IPS-18a (cell line): ENCODE measurements around the gene EFCAB11.

Experiments
- H3K27ac ChIP-seq: one replicate; pipeline ENCODE4 v1.5.1; 2013; ENCODE audit warnings: low read length
- H3K27me3 ChIP-seq: one replicate; pipeline ENCODE4 v1.6.1; 2013; ENCODE audit warnings: mild to moderate bottlenecking, low read length; ENCODE audit not compliant: control insufficient read depth, insufficient read depth
- H3K36me3 ChIP-seq: one replicate; pipeline ENCODE4 v1.6.1; 2013; ENCODE audit warnings: low read depth, low read length; ENCODE audit not compliant: control insufficient read depth
- H3K4me1 ChIP-seq: one replicate; pipeline ENCODE4 v1.6.1; 2013; ENCODE audit warnings: low read depth, low read length; ENCODE audit not compliant: control insufficient read depth
- H3K4me3 ChIP-seq: one replicate; pipeline ENCODE4 v1.5.1; 2013; ENCODE audit warnings: low read length
- H3K9ac ChIP-seq: one replicate; pipeline ENCODE4 v1.6.1; 2013; ENCODE audit warnings: mild to moderate bottlenecking, low read length, moderate library complexity
- H3K9me3 ChIP-seq: one replicate; pipeline ENCODE4 v1.6.1; 2013; ENCODE audit warnings: low read depth, low read length; ENCODE audit not compliant: control insufficient read depth

EFCAB11 gene

DNA sequence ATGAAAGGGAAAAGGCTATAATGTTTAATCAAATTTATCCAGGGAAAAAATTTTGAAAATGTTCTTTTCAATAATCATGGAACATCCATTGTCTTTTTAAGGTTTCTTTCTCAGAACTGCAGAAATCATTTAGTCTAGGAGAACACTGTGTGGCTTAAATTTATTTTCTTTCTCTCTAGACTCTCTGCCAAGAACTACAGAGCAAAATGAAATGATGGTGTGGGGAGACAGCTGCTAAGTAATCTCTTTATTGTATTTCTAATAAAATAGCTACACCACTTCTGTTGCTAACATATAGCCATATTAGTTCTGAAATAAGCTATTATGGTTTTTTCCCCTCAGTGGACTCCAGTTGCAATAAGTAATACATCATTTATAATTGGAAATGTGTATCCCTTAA lies 120.9 kb downstream of the EFCAB11 start:
- no peaks in the 10 kb centered on the region for H3K27me3 ChIP-seq
- no peak overlapping the region for H3K4me3 ChIP-seq
- H3K9me3 ChIP-seq, result no peaks in the 10 kb centered on the region
- H3K9ac ChIP-seq, result no peak overlapping the region
- H3K27ac ChIP-seq, result no peak overlapping the region
- no peaks in the 10 kb centered on the region for H3K36me3 ChIP-seq
- H3K4me1 ChIP-seq, result peaks cover 8% of the 10 kb centered on the region

GRCh38 chr14:89833120-89833532 lies 121.4 kb downstream of the EFCAB11 start:
- Histone ChIP-seq H3K4me1 (peaks cover 8% of the 10 kb centered on the region), H3K9ac (no peak overlapping the region), H3K27me3 (no peaks in the 10 kb centered on the region), H3K9me3 (no peaks in the 10 kb centered on the region), H3K27ac (no peak overlapping the region), H3K4me3 (no peak overlapping the region), H3K36me3 (no peaks in the 10 kb centered on the region)

- H3K4me1 ChIP-seq, result no peaks in the 10 kb centered on the region
- no peak overlapping the region for H3K9ac ChIP-seq
- no peaks in the 10 kb centered on the region for H3K27me3 ChIP-seq
- H3K27ac ChIP-seq, result no peak overlapping the region
- H3K4me3 ChIP-seq, result no peak overlapping the region
- H3K36me3 ChIP-seq, result no peaks in the 10 kb centered on the region
- H3K9me3 ChIP-seq, result no peaks in the 10 kb centered on the region
Observed at GRCh38 chr14:89828471-89829165, 125.9 kb downstream of the EFCAB11 start.

DNA sequence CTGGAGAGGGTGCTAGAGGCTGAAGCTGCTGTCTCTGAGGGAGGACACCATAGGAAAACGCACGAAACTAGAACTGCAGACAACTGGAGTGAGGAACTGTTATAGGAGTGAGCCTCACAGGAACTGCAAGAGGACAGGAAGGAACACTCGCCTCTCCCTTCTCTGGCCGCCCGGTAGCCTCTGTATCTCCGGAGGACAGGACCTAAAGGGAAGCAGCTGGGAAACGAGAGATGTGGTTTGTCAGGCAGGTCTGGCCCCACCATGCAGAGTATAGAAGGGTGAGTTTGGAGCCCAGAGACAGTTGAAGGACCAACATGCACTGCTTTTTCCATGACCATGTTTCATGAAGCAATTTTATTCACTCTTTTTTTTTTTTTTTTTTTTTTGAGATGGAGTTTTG lies 127.3 kb downstream of the EFCAB11 start:
- Histone ChIP-seq H3K4me3 (no peak overlapping the region), H3K36me3 (no peaks in the 10 kb centered on the region), H3K9me3 (no peaks in the 10 kb centered on the region), H3K27me3 (no peaks in the 10 kb centered on the region), H3K9ac (no peak overlapping the region), H3K4me1 (no peaks in the 10 kb centered on the region), H3K27ac (no peak overlapping the region)

- H3K4me3 ChIP-seq, result no peak overlapping the region
- H3K27ac ChIP-seq, result no peak overlapping the region
- no peak overlapping the region for H3K9ac ChIP-seq
- H3K4me1 ChIP-seq, result no peaks in the 10 kb centered on the region
- no peaks in the 10 kb centered on the region for H3K9me3 ChIP-seq
- no peaks in the 10 kb centered on the region for H3K27me3 ChIP-seq
- no peaks in the 10 kb centered on the region for H3K36me3 ChIP-seq
Observed at GRCh38 chr14:89826596-89826995, 127.9 kb downstream of the EFCAB11 start.

DNA sequence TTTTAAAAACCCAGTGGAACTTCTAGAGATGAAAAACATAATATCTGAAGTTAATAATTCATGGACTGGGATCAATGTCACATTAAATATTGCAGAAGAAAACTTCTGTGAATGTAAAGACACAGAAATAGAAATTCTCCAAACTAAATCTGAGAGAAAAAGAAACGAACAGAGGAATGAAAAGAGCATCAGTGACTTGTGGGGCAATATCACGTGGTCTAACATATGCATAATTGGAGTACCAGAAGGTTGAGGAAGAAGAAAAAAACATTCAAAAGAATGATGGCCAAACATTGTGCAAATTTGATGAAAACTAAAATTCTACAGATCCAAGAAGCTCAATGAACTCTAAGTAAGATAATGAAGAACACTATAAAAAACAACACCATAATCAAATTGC lies 130.8 kb downstream of the EFCAB11 start:
- no peaks in the 10 kb centered on the region for H3K9me3 ChIP-seq
- H3K36me3 ChIP-seq, result no peaks in the 10 kb centered on the region
- H3K4me3 ChIP-seq, result no peak overlapping the region
- no peak overlapping the region for H3K27ac ChIP-seq
- no peaks in the 10 kb centered on the region for H3K27me3 ChIP-seq
- H3K9ac ChIP-seq, result no peak overlapping the region
- H3K4me1 ChIP-seq, result no peaks in the 10 kb centered on the region

DNA sequence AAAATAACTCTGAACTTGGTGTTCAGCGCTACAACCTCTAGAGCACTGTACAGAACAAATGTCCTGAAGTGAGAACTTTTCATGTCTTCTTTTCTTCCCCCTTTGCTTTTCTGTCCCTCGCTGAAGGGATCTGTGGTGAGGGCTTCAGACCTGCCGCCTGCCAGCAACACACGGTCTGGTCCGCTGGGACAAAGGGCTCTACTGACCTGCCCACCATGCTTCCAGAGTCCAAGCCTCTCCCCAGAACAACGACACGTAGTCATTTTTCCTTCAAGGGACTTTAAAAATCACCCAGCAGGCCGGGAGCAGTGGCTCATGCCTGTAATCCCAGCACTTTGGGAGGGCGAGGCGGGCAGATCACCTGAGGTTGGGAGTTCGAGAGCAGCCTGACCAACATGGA lies 140.4 kb downstream of the EFCAB11 start:
- Histone ChIP-seq H3K4me3 (no peak overlapping the region), H3K27ac (no peak overlapping the region), H3K27me3 (no peaks in the 10 kb centered on the region), H3K4me1 (peaks cover 9% of the 10 kb centered on the region), H3K9me3 (no peaks in the 10 kb centered on the region), H3K9ac (no peak overlapping the region), H3K36me3 (no peaks in the 10 kb centered on the region)

DNA sequence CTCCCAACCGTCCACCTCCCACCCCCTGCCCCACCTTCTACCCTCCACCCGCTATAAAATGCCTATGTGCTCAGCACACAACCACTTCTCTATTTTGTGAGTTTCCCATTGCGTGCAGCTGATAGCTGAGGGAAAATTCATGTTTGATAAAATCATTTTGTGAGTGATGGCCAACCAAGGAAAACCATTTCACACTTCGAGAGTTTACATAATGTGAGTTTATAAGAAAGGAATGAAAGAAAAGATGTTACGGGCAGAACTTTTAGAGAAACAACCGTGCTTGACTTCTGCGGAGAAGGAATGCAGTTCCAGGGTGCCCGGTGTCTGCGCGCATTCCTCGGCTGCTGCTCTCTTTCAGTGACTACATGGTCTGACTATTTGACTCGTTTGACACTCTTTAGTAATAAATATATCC lies 140.9 kb downstream of the EFCAB11 start:
- H3K4me3 ChIP-seq, result peak overlapping the region; percentile 24
- no peaks in the 10 kb centered on the region for H3K27me3 ChIP-seq
- no peaks in the 10 kb centered on the region for H3K36me3 ChIP-seq
- no peaks in the 10 kb centered on the region for H3K9me3 ChIP-seq
- no peak overlapping the region for H3K27ac ChIP-seq
- no peak overlapping the region for H3K9ac ChIP-seq
- H3K4me1 ChIP-seq, result peaks cover 9% of the 10 kb centered on the region

DNA sequence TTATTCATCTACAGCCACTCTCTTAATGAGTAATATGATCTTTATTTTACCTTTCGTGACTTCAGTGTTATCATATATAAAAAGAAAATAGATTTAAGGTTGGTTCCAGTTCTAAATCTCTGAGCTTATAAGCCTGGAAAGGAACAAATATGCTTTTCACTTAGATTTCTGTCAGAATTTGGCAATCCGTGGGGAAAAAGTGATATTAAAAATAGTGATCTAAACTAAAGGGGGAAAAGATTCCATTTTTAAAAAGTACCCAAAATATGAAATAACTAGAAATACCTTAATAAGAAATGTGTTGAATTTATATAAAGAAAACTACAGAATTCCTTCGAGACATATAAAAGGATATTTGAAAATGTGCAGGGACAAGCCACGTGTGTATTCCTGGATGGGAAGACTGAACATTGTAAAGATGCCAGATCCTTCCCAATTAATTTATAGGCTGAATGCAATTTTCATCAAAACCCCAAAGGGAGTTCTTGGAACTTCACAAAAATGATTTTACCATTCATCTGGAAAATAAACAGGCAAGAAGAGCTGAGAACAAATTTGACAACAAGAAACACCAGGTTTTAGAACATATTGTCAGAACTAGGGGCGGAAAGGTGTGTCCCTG lies 142.5 kb downstream of the EFCAB11 start:
- Histone ChIP-seq H3K9ac (no peak overlapping the region), H3K4me3 (no peak overlapping the region), H3K9me3 (no peaks in the 10 kb centered on the region), H3K27me3 (no peaks in the 10 kb centered on the region), H3K36me3 (no peaks in the 10 kb centered on the region), H3K4me1 (peaks cover 9% of the 10 kb centered on the region), H3K27ac (no peak overlapping the region)

DNA sequence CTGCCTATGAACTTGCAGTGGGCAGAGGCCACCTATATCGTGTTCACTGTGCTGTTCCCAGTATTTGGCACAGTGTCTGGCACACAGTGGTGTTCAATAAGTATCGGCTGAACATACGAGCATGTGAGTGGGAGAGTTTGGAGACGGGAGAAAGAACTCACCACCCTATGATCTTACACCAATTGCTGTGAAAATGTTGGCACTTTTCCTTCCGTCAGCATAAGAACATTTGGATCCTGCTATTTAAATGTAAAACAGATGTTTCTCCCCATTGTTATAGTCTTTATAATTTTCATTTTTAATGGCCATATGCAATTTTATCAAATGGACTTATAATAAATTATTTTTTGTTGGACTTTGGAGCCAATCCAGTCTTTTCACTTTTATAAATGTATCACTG lies 144.4 kb downstream of the EFCAB11 start:
- H3K4me3 ChIP-seq, result no peak overlapping the region
- H3K27me3 ChIP-seq, result no peaks in the 10 kb centered on the region
- H3K9ac ChIP-seq, result no peak overlapping the region
- H3K4me1 ChIP-seq, result peaks cover 9% of the 10 kb centered on the region
- H3K27ac ChIP-seq, result no peak overlapping the region
- no peaks in the 10 kb centered on the region for H3K36me3 ChIP-seq
- no peaks in the 10 kb centered on the region for H3K9me3 ChIP-seq

DNA sequence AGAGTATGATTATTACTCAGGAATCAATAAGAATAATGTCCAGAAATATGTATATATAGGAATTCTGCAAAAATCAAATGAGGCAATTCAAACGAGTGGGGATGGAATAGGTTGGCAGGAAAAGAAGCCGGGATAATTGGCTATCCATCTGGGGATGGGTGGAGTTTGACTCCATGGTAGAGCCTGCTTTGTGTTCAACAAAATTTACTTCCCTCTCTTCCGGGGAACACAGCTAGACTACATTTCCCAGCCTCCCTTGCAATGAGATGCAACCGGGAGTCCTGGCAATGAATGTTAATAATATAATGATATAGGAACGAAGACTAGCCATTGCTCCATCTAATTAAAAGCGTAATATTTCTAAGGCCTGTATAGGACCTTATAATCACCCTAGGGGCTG lies 146.6 kb downstream of the EFCAB11 start:
- H3K9me3 ChIP-seq, result no peaks in the 10 kb centered on the region
- no peak overlapping the region for H3K27ac ChIP-seq
- peak overlapping the region; percentile 33 for H3K4me3 ChIP-seq
- no peaks in the 10 kb centered on the region for H3K36me3 ChIP-seq
- no peak overlapping the region for H3K9ac ChIP-seq
- H3K4me1 ChIP-seq, result no peaks in the 10 kb centered on the region
- H3K27me3 ChIP-seq, result no peaks in the 10 kb centered on the region

DNA sequence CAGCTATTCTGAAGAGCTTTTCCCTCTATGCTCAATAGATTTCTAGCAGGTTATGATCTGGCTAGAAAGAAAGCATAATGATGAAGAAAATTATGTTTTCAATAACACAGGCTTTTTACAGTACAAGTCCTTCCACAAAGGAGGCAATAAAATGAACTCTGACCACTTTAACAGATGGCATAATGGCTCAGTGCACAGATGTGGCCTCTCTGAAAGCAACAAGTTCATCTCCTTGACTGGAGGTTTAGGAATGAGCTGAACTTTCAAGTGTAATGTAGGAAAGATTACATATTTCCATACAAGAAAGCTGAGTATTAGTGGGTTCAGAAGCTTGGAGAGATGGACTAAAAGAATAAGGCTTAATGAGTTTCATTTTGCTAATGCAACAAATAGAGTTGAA lies 147.4 kb downstream of the EFCAB11 start:
- H3K4me1 ChIP-seq, result no peaks in the 10 kb centered on the region
- no peak overlapping the region for H3K4me3 ChIP-seq
- no peak overlapping the region for H3K27ac ChIP-seq
- no peaks in the 10 kb centered on the region for H3K27me3 ChIP-seq
- H3K36me3 ChIP-seq, result no peaks in the 10 kb centered on the region
- H3K9ac ChIP-seq, result no peak overlapping the region
- no peaks in the 10 kb centered on the region for H3K9me3 ChIP-seq
